Breast epithelium (tissue), 4 donors: ENCODE results near the gene CAMK2A. TPM values are rescaled to one million over a fixed set of nuclear protein-coding genes. Genes with fewer than 3 reads are reported as not detected.

Experiments
- DNase-seq, 2 donors: peaks; one replicate each; pipeline ENCODE4 v3.0.0-alpha.2; 2019; ENCODE audit warnings: low spot score in 2 of 2
- H3K27ac ChIP-seq, 2 donors: fragments of 200-600 bp; sonication (generic) in 1 of 2; one replicate each; pipeline ENCODE4 v1.5.1; 2016 to 2019; ENCODE audit warnings: mild to moderate bottlenecking in 1 of 2
- H3K27me3 ChIP-seq, 2 donors: fragments of 200-600 bp; sonication (generic) in 1 of 2; one replicate each; pipeline versions ENCODE4 v1.5.1 to v1.6.0; 2017 to 2019; ENCODE audit warnings: control low read depth in 1 of 2, mild to moderate bottlenecking in 1 of 2
- H3K36me3 ChIP-seq: fragments of 200-600 bp; one replicate; pipeline ENCODE4 v1.5.1; 2019
- H3K4me1 ChIP-seq, 2 donors: fragments of 200-600 bp; sonication (generic); one replicate each; pipeline ENCODE4 v1.5.1; 2016 to 2019; ENCODE audit warnings: control low read depth in 1 of 2
- H3K4me3 ChIP-seq, 3 donors: fragments of 200-600 bp; sonication (generic); 1 replicate in 2 of 3; 2 replicates in 1 of 3; pipeline ENCODE4 v1.5.1; 2016 to 2019; ENCODE audit warnings: mild to moderate bottlenecking in 3 of 3, moderate library complexity in 2 of 3
- H3K9me3 ChIP-seq, 2 donors: fragments of 200-600 bp; sonication (generic) in 1 of 2; one replicate each; pipeline ENCODE4 v1.5.1; 2016 to 2019; ENCODE audit warnings: control low read depth in 1 of 2
- POLR2A ChIP-seq: fragments of 450-650 bp; IDR thresholded peaks from one replicate; pipeline ENCODE4 v1.6.1; 2016; ENCODE audit warnings: antibody characterized with exemption, mild to moderate bottlenecking, moderate library complexity
- POLR2AphosphoS5 ChIP-seq, 3 donors: sonication (generic); formaldehyde crosslinking; IDR thresholded peaks; one replicate each; pipeline ENCODE4 v1.6.1; 2017; ENCODE audit warnings: antibody characterized with exemption in 3 of 3
- intact Hi-C: fragments of 100-400 bp; cut with DNase I; formaldehyde crosslinking; loops from one replicate; pipeline ENCODE4 v1.15.1; 2023; ENCODE audit warnings: low total_unique reads
- total RNA-seq, 3 donors: library from RNA; depleted of rRNA; stranded (reverse); fragments of >200 nt; gene quantifications; one replicate each; pipeline ENCODE4 v1.1.0, GENCODE V29; 2016
- TF ChIP-seq, protein P1 (sequence below), 3 donors: fragments of 450-650 bp; IDR thresholded peaks; one replicate each; pipeline ENCODE4 v1.5.1; 2016 to 2017; ENCODE audit warnings: antibody characterized with exemption in 3 of 3, mild to moderate bottlenecking in 3 of 3, moderate library complexity in 3 of 3

Gene CAMK2A
- total RNA-seq, 3 donors from 2014 or later: under 0.01 TPM; not detected in 2

DNA sequence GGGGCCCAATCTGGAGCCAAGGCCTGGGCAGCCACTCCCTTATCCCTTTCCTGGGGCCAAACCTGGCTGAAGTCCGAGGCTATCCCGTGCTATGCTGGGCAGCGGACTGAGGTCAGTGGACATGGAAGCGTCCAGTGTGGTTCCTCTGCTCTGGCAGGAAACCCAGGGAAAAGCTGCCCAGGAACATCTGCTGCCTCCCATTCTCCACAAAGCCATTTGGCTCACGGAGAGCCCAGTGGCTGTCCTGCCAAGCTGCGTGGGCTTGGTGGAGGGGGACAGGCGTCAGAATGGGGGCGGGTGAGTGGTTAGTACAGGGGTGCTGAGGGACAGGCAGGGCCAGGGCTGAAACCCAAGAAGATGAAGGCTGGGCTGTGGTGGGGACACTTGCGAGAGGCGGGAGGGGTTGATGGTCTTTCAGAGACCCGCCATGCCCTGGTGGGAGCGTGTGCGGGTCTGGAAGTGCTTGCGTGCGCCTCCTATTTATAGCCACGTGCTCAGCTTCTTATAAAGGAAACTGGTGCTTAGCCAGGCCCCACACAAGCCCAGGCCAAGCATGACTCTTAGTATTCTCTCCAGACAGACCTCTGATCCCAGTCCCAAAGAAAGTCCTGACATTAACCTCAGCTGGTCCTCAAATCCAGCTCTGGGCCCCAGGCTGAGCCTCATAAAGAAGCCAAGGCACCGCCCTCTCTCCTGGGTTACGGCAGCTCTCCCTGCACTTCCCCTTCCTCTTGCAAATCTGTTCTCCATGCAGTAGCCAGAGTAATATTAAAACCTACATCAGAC is 109.1 kb downstream of the CAMK2A start:
- no peaks in the 10 kb centered on the region for H3K4me1 ChIP-seq
- DNase-seq: peak; percentile 40 to 63
- H3K9me3 ChIP-seq: no peaks in the 10 kb centered on the region
- intact Hi-C loops: no loop called here
- TF ChIP-seq, protein P1, sequence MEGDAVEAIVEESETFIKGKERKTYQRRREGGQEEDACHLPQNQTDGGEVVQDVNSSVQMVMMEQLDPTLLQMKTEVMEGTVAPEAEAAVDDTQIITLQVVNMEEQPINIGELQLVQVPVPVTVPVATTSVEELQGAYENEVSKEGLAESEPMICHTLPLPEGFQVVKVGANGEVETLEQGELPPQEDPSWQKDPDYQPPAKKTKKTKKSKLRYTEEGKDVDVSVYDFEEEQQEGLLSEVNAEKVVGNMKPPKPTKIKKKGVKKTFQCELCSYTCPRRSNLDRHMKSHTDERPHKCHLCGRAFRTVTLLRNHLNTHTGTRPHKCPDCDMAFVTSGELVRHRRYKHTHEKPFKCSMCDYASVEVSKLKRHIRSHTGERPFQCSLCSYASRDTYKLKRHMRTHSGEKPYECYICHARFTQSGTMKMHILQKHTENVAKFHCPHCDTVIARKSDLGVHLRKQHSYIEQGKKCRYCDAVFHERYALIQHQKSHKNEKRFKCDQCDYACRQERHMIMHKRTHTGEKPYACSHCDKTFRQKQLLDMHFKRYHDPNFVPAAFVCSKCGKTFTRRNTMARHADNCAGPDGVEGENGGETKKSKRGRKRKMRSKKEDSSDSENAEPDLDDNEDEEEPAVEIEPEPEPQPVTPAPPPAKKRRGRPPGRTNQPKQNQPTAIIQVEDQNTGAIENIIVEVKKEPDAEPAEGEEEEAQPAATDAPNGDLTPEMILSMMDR (IDR thresholded peaks at IDR 0.05): no peak
- peak in 2 of 3 donors; percentile 19 to 62 for TF ChIP-seq POLR2AphosphoS5 (IDR thresholded peaks at IDR 0.05)
- TF ChIP-seq POLR2A: no peak
- no peaks in the 10 kb centered on the region for H3K27me3 ChIP-seq
- H3K27ac ChIP-seq: peak overlapping the region; percentile 57 to 91
- H3K4me3 ChIP-seq: no peak overlapping the region
- H3K36me3 ChIP-seq: no peaks in the 10 kb centered on the region

DNA sequence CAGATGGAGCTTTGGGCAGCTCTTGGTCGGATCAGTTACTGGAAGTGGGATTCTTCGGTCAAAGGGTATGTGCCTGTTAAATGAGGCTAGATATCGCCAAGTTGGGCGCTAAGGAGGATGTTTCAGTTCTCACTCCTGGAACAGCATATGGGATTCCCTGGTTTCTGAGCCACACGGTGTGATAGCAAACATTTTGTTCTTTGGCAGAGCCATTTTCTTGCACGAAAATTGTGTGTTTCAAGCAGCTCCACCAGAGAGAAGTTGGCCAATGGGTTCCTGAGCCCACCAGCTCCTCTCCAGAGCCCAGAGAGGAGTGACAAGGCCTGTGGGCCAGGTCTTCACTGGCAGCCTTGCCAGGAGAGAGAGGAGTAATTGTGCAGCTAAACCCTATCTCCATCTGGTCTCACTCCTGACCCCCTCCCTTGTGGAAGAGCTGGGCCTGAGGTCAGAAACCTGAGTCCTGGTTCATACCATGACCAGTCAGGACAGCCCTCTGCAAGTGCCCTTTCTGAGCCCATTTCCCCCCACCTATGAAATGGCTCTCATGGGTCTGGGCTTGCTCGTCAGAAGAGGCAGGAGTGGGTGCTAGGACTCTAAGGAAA is 110.5 kb downstream of the CAMK2A start:
- H3K4me1 ChIP-seq: no peaks in the 10 kb centered on the region
- TF ChIP-seq POLR2A (no peak), POLR2AphosphoS5 (IDR thresholded peaks at IDR 0.05) (no peak)
- TF ChIP-seq, protein P1 (IDR thresholded peaks at IDR 0.05): no peak
- H3K27me3 ChIP-seq: no peaks in the 10 kb centered on the region
- no peaks in the 10 kb centered on the region for H3K36me3 ChIP-seq
- intact Hi-C loops: no loop called here
- no peak for DNase-seq
- H3K27ac ChIP-seq: peak overlapping the region in 1 of 2 donors; percentile 91
- H3K4me3 ChIP-seq: no peak overlapping the region
- H3K9me3 ChIP-seq: no peaks in the 10 kb centered on the region

DNA sequence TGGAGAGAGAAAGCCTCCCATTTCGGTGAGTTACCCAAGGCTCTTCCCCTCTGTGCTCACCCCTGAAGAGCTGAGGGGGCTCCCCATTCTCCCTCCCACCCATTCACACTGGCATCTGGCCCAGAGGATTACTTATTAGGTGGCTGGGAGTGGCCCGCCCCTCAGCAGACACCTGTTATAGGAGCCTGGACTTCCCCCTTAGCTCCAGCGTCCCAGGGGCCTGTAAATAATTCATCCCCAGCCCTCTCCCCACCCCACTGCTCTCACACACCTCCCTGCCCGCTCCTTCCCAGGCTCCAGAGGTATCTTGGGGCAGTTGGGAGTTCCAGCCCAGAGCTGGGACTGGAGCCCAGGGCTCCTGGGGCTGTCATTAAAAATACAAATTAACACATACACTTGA is 111.3 kb downstream of the CAMK2A start:
- Histone ChIP-seq H3K4me3 (no peak overlapping the region), H3K4me1 (no peaks in the 10 kb centered on the region), H3K9me3 (no peaks in the 10 kb centered on the region), H3K36me3 (no peaks in the 10 kb centered on the region), H3K27ac (no peak overlapping the region), H3K27me3 (no peaks in the 10 kb centered on the region)
- no peak for DNase-seq
- TF ChIP-seq, protein P1 (IDR thresholded peaks at IDR 0.05): no peak
- no peak for TF ChIP-seq POLR2AphosphoS5 (IDR thresholded peaks at IDR 0.05)
- no peak for TF ChIP-seq POLR2A
- intact Hi-C loops: no loop called here

DNA sequence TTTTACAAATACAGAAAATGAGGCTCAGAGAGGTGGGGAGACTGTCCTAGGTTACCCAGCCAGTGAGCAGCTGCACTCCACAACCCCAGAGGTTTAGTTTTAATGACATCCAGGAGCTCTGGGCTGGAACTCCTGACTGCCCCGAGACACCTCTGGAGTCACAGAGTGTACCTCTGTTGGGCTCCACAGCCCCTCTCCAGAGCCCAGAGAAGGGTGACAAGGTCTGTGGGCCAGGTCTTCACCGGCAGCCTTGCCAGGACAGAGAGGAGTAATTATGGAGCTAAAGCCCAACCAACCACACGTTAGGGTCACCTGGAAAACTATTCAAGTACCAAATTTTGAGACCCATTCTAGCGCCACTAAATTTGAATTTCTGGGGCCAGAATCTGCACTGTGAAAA is 111.9 kb downstream of the CAMK2A start:
- Histone ChIP-seq H3K4me1 (no peaks in the 10 kb centered on the region), H3K4me3 (no peak overlapping the region), H3K27ac (no peak overlapping the region), H3K9me3 (no peaks in the 10 kb centered on the region), H3K36me3 (no peaks in the 10 kb centered on the region), H3K27me3 (no peaks in the 10 kb centered on the region)
- intact Hi-C loops: no loop called here
- DNase-seq: no peak
- TF ChIP-seq POLR2A (no peak), POLR2AphosphoS5 (IDR thresholded peaks at IDR 0.05) (no peak)
- TF ChIP-seq, protein P1 (IDR thresholded peaks at IDR 0.05): no peak
